ENCODE data around the gene NUDT2. TPM values are rescaled to one million over a fixed set of nuclear protein-coding genes. Genes with fewer than 3 reads are reported as not detected.

NUDT2 gene
- polyA plus RNA-seq, 1 of the 3 experiments (the other 2 are of a cell fraction), result 47.8 TPM

DNA sequence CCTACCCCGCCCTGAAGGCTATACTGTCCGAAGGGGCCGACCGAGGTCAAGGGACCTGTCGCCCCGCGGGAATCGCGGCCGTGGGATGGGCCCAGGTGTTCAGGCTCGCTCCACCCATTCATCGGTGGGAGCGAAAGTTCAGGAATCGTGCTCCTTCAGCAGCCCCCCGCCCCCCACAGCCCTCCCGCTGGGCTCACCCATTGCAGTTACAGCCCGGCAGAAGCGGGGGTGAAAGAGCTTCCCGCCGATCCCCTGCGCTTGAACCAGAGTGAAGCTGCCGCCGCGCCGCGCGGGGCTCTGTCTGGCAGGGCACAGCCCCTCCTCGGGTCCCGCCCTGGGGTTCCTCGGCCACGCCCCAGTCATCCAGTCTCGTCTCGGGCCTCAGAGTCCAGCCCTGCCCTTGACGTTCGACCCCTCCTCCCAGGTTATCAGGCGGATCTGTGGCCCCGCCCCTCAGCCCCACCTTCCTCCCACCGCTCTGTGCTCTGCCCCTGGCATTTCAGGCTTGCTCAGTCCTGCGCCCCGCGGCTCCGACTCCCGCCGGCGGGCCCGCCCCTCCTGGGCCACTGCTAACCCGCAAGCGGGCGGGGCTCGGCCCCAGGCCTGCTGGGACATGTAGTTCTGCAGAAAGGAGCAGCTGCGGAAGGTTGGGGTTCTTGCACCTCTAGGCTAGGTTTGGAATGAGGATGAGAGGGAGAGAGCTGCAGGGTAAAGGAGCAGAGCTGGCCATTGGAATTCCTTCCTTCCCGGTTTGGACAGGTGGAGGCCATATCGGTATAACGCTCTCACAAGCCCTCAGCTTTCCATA, 47.4 kb downstream of the NUDT2 start, which contains the start of gene MYORG (continued):
- TF ChIP-seq, protein P1, sequence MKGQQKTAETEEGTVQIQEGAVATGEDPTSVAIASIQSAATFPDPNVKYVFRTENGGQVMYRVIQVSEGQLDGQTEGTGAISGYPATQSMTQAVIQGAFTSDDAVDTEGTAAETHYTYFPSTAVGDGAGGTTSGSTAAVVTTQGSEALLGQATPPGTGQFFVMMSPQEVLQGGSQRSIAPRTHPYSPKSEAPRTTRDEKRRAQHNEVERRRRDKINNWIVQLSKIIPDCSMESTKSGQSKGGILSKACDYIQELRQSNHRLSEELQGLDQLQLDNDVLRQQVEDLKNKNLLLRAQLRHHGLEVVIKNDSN (IDR thresholded peaks at IDR 0.05; ENCODE audit: borderline replicate concordance, low read depth), result no peak
- TF ChIP-seq RFX5 (IDR thresholded peaks at IDR 0.05; ENCODE audit: low read length) (no peak), CHD2 (IDR thresholded peaks at IDR 0.05; ENCODE audit: low read length, partially characterized antibody) (peak; percentile 39), JUND (IDR thresholded peaks at IDR 0.05) (no peak), SMC3 (IDR thresholded peaks at IDR 0.05; ENCODE audit: low read depth, low read length) (no peak), NRF1 (IDR thresholded peaks at IDR 0.05; ENCODE audit: low read depth, low read length) (peak; percentile 45)
- TF ChIP-seq, protein P2, sequence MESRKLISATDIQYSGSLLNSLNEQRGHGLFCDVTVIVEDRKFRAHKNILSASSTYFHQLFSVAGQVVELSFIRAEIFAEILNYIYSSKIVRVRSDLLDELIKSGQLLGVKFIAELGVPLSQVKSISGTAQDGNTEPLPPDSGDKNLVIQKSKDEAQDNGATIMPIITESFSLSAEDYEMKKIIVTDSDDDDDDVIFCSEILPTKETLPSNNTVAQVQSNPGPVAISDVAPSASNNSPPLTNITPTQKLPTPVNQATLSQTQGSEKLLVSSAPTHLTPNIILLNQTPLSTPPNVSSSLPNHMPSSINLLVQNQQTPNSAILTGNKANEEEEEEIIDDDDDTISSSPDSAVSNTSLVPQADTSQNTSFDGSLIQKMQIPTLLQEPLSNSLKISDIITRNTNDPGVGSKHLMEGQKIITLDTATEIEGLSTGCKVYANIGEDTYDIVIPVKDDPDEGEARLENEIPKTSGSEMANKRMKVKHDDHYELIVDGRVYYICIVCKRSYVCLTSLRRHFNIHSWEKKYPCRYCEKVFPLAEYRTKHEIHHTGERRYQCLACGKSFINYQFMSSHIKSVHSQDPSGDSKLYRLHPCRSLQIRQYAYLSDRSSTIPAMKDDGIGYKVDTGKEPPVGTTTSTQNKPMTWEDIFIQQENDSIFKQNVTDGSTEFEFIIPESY (IDR thresholded peaks at IDR 0.05; ENCODE audit: borderline replicate concordance, low read depth), result no peak
- TF ChIP-seq, protein P3, sequence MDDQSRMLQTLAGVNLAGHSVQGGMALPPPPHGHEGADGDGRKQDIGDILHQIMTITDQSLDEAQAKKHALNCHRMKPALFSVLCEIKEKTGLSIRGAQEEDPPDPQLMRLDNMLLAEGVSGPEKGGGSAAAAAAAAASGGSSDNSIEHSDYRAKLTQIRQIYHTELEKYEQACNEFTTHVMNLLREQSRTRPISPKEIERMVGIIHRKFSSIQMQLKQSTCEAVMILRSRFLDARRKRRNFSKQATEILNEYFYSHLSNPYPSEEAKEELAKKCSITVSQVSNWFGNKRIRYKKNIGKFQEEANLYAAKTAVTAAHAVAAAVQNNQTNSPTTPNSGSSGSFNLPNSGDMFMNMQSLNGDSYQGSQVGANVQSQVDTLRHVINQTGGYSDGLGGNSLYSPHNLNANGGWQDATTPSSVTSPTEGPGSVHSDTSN (IDR thresholded peaks at IDR 0.05), result 0 out of 2 replicates have a peak, but pooled peaks have one; percentile 4
- TF ChIP-seq, protein P4, sequence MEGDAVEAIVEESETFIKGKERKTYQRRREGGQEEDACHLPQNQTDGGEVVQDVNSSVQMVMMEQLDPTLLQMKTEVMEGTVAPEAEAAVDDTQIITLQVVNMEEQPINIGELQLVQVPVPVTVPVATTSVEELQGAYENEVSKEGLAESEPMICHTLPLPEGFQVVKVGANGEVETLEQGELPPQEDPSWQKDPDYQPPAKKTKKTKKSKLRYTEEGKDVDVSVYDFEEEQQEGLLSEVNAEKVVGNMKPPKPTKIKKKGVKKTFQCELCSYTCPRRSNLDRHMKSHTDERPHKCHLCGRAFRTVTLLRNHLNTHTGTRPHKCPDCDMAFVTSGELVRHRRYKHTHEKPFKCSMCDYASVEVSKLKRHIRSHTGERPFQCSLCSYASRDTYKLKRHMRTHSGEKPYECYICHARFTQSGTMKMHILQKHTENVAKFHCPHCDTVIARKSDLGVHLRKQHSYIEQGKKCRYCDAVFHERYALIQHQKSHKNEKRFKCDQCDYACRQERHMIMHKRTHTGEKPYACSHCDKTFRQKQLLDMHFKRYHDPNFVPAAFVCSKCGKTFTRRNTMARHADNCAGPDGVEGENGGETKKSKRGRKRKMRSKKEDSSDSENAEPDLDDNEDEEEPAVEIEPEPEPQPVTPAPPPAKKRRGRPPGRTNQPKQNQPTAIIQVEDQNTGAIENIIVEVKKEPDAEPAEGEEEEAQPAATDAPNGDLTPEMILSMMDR (IDR thresholded peaks at IDR 0.05), result no peak
- TF ChIP-seq, protein P5, sequence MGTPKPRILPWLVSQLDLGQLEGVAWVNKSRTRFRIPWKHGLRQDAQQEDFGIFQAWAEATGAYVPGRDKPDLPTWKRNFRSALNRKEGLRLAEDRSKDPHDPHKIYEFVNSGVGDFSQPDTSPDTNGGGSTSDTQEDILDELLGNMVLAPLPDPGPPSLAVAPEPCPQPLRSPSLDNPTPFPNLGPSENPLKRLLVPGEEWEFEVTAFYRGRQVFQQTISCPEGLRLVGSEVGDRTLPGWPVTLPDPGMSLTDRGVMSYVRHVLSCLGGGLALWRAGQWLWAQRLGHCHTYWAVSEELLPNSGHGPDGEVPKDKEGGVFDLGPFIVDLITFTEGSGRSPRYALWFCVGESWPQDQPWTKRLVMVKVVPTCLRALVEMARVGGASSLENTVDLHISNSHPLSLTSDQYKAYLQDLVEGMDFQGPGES (IDR thresholded peaks at IDR 0.05; ENCODE audit: low read depth, low read length), result no peak

DNA sequence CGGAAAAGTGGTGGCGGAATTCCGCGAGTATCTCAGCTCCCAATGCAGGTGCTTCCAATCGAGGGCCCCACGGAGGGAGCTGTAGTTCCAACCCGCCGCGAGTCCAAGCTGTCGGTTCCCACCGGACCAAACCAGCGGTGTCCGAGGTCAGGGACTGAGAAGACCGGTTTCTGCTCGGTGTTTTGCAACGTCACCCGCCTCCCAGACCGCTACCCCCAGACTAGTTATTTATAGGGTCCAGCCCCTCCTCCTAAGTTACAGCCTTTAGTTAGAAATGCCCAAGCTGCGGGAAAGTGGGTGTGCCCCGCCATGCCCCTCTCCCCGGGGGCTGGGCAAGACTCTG, 48.0 kb downstream of the NUDT2 start:
- peak overlapping the region; percentile 83 to 84 for H3K4me3 ChIP-seq (ENCODE audit: low read depth in 2 of 2, low read length in 1 of 2)
- peak overlapping the region; percentile 94 for H3K4me2 ChIP-seq
- H3K9ac ChIP-seq, result no peak overlapping the region
- ChIA-PET POLR2A (interaction anchor here (1.8 kb wide), 1 partner anchor 32 kb away, joined by 6 read pairs; no protein-coding TSS in a partner anchor), CTCF (interaction anchor here (0.7 to 8.0 kb wide), 11 partner anchors 12 to 214 kb away, joined by 3 to 149 read pairs (median 4); no protein-coding TSS in a partner anchor)
- no peaks in the 10 kb centered on the region for H3K79me2 ChIP-seq (ENCODE audit: insufficient read depth)
- peaks cover 4% of the 10 kb centered on the region for H3F3A ChIP-seq (replicated peaks; ENCODE audit: insufficient read depth)
- no peaks in the 10 kb centered on the region for H4K20me1 ChIP-seq (ENCODE audit: insufficient read depth)
- H3K27me3 ChIP-seq (ENCODE audit: insufficient read depth), result no peaks in the 10 kb centered on the region
- no peaks in the 10 kb centered on the region for H3K9me2 ChIP-seq
- DNase-seq, result peak; percentile 40
- H3K9me3 ChIP-seq, result no peaks in the 10 kb centered on the region
- H3K36me3 ChIP-seq (replicated peaks in 1 of 2; ENCODE audit: control insufficient read depth in 1 of 2, insufficient read depth in 2 of 2, low read length in 1 of 2), result no peaks in the 10 kb centered on the region
- peak overlapping the region in 1 of 2 experiments; percentile 44; a peak in 1 of 4 replicates for H3K27ac ChIP-seq (ENCODE audit: low read depth in 2 of 2, low read length in 1 of 2)
- WGBS (ENCODE audit: low lambda C conversion rate), result 26% methylated on average over 21 of the region's 21 CpGs
- peaks cover 7 to 40% of the 10 kb centered on the region in 2 experiments; a peak in 3 of 4 replicates for H3K4me1 ChIP-seq (ENCODE audit: control insufficient read depth in 1 of 2, insufficient read depth in 2 of 2, low read depth in 1 of 2, low read length in 1 of 2)
- H2AFZ ChIP-seq (ENCODE audit: low read depth), result peak overlapping the region; percentile 89
- no peak for TF ChIP-seq ELF1 (IDR thresholded peaks at IDR 0.05)
- no peak for TF ChIP-seq MEF2A (IDR thresholded peaks at IDR 0.05; ENCODE audit: borderline replicate concordance, low read depth)
- TF ChIP-seq JUND (IDR thresholded peaks at IDR 0.05), result no peak
- TF ChIP-seq, protein P3 (IDR thresholded peaks at IDR 0.05), result no peak
- TF ChIP-seq, protein P2 (IDR thresholded peaks at IDR 0.05; ENCODE audit: borderline replicate concordance, low read depth), result no peak
- TF ChIP-seq SIN3A (IDR thresholded peaks at IDR 0.05; ENCODE audit: borderline replicate concordance, low read depth, low read length), result no peak
- no peak for TF ChIP-seq YY1 (IDR thresholded peaks at IDR 0.05; ENCODE audit: low read depth)
- TF ChIP-seq POLR2AphosphoS5 (IDR thresholded peaks at IDR 0.05; ENCODE audit: low read depth, low read length), result no peak
- no peak for TF ChIP-seq RCOR1 (IDR thresholded peaks at IDR 0.05; ENCODE audit: low read length)
- no peak for TF ChIP-seq NFIC (IDR thresholded peaks at IDR 0.05; ENCODE audit: borderline replicate concordance)
- TF ChIP-seq MXI1 (IDR thresholded peaks at IDR 0.05; ENCODE audit: low read depth, low read length), result no peak
- TF ChIP-seq FOXM1 (IDR thresholded peaks at IDR 0.05; ENCODE audit: low read depth), result no peak
- TF ChIP-seq TCF12 (IDR thresholded peaks at IDR 0.05), result no peak
- no peak for TF ChIP-seq SMC3 (IDR thresholded peaks at IDR 0.05; ENCODE audit: low read depth, low read length)
